NCI-H2029 (cell line): Measurements from ENCODE around the gene HSD17B2.
"Not testable (repeated sequence)": the region's sequence is repeated elsewhere in the genome, so short reads cannot be mapped to it uniquely, and the experiment has no call there.

ENCODE experiments used
- DNase-seq: peaks from one replicate; lab custom pipeline; 2025; lab: John Stamatoyannopoulos, UW

HSD17B2 gene

DNA sequence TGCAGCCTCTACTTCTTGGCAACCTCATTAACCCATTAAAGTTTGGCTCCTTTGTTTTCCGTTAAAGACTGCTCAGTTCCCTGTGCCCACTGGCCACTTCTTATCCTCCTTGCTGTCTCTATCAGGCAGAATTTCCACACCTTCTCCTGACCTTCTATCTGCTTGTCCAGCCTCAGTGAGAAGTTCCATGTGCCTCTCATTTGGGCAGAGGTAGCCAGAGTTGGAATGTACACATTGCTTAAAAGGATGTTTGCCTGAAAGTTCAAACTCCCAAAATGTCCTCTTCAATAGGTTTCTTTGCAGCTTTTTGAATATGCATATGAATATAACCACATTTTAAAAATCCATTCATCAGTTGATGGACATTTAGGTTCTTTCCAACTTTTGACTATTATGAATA, 47.0 kb downstream of the HSD17B2 start:
- DNase-seq: no peak

DNA sequence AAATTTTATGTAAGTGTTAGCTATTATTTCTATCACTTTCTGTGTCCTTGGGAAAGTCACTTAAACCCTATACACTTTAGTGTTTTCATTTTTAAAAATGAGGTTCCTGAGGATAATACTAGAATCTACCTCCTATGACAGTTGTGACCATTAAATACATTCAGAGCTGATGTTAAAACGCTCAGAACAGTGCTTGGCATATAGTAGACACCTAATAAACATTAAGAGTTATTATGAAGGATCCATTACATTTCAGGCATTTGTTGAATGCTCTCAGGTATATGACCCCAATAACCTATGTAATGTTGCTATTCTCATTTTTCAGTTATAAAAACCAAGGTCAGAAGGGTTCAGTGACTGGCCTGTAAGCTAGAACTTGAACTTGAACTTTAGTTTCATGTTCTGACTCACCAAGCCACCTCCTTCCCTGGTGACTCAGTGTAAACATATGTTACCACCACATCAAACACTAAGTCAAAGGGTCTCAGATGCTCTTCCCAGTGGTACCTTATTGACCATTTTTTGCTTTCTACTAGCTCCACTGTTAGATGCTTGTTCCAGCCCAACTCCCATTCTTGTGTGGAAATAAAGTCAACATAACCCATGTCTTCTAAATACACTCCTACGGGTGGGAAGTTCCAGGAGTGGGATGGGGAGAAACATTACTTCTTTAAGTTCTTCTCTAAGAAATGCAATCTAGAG, 47.6 kb downstream of the HSD17B2 start:
- no peak for DNase-seq

DNA sequence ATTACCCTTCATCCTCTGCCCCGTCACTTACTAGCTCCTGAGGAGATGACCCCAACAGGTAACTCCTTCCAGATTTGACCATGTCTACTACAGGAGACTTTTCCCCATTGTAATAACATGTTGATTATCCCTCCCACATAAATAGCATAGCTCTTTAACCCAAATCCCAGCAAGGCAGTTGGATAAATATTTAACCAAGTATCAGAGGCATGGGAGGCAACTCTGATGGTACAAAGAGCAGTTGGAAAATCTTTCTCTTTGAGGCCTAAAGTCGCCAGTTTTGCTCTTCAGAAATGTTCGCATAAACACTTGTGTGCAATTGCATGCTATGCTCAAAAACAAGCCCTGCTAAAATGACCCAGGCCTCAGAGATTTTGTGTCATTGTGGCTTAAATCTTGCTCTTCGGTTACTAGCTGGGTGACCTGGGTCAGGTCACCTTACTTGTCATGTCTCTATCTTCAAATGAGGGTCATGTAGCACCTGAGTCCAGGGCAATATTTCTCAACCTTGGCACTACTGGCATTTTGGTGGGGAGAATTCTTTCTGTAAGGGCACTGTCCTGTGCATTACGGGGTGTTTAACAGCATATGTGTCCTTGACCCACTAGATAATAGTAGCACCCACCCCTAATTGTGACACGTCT, 48.8 kb downstream of the HSD17B2 start:
- no peak for DNase-seq

DNA sequence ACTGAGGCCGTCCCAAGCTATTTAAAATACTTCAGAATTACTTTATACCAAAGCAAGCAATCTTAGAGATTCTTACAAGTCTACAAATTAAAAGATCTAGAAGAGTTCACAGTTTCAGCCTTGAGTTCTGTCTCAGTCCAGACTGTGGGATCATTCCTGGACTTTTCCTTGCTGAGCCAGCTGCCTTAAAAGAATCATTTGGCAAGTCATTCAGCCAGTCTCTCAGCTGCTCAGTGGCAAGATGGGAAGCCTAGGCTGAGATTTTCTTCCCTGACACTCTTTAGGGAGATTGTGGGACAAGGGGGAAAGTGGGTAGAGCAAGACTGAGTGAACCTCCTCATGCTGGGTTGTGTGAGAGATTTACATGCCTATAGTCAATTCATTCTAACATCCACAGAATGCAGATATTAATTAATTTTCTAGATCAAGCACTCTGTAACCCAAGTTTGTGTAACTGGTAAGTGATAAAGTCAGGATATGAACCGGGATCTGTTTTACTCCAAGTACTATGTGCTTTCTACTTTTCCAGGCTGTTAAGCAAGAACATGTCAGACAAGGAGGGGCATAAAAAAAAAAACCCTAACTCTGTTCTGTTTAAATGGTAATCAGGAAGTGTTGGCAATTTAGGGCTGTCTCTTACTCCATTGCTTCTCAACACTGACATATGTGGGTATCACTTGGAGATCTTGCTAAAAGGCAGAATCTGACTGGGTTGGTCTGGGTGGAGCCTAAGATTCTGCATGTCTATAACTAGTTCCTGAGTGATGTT, 50.1 kb downstream of the HSD17B2 start:
- no peak for DNase-seq

DNA sequence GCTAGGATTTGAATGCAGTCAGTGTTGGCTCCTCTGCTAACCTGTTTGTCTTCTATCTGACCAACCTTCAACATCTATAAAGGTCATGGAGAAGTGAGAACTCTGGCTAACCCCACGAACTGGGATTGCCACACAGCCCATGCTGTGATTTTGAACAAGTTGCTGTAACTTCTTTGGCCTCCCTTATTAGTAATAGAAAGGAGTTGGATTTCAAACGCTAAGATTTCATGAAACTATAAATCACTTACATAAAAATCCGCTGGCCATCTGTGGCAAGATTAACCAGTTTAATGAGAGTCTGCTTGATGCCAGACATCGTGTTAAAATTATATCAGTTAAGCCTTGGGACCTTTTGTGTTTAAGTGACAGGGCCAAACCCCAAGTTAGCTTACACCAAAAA, 53.4 kb downstream of the HSD17B2 start:
- DNase-seq: no peak

DNA sequence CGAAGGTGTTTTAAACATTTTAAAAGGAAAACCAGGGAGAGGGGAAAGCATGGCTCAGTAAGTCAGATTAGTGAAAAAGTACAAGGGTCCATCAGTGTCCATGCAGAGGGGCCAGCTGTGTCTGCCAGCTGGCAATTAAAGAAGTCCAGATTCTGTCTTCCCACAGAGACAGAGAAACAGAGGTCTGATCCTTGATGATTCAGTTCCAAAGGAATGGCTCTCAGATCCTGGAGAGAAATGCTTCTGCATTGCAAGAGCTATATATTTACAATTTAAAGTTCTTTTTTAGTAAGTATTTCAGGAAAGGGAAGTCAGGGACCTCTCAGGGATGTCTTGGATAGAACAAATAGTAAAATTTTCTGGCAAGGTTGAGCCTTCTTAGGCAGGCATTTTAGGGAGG, 56.2 kb downstream of the HSD17B2 start:
- no peak for DNase-seq

DNA sequence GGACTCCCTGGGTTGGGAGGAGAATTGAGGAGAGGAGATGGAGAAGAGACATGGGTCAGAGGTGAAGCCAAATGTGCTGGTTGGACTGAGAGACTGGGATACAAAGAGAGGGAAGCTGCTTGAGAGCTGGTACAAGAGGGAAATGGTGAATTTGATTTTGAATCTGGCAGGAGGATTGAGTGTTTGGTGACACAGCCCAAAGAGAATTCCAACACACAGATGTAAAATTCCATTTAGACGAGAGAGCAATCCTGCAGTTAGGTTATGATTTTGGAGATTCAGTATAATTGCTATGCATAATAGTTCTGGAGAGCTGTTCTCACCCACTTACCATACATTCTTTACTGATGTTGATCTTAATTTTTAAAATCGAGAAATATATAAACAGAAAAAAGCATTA, 57.7 kb downstream of the HSD17B2 start:
- DNase-seq: no peak

DNA sequence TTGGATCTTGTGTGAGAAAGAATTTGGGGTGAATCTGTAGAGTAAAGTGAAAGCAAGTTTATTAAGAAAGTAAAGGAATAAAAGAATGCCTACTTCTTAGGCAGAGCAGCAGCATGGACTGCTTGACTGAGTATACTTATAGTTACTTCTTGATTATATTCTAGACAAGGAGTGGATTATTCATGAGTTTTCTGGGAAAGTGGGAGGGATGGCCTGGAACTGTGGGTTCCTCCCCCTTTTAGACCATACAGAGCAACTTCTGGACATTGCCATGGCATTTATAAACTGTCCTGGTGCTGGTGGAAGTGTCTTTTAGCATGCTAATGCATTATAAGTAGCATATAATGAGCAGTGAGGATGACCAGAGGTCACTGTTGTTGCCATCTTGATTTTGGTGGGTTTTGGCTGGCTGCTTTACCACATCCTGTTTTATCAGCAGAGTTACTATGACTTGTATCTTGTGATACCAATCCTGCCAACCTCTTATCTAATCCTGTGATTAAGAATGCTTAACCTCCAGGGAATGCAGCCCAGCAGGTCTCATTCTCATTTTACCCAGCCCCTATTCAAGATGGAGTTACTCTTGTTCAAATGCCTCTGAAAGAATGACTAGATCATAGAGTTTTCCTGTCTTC, 58.7 kb downstream of the HSD17B2 start:
- no peak for DNase-seq

DNA sequence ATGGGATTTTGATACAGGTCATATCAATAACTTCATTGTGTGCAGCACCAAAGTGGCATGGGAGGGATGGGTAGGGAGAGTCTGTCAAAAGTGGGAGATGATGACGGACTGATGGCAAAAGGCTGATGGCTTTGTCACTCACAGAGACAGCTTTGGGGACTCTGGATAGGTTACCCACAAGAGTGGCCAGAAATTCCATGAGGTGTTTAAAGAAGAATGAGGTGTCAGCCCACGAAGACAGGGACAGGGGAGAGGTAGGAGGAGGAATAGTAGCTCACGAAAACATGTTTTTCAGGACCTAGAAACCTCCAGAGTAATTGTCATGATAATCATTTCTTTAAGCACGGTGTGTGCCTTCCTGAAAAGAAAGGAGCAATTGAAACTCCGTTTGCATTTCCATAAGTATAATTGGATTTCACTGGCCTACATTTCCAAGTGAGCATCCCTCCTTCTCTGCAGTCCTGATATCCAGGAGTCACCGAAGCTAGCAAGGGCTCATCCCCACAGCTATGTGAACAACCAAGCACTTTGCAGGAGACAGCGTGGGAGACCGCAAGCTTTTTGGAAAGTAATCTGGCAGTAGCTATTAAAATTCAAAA, 60.0 kb downstream of the HSD17B2 start:
- DNase-seq: no peak

DNA sequence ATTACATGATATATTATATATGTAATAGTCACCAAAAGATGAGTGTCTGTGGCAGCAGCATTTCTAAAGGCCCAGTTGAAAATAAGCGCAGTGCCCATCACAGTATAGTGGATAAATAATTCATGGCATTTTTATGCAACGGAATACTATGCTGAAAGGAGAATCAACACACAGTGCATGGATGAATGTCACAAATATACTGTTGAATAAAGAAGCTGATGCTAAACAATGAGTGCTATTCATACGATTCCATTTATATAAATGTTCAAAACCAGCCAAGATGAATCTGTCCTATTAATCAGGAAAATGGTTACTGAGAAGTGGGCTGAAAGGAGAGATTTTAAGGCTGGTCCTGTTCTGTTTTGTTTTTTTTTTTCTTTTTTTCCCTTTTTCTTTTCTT, 61.6 kb downstream of the HSD17B2 start:
- no peak for DNase-seq

DNA sequence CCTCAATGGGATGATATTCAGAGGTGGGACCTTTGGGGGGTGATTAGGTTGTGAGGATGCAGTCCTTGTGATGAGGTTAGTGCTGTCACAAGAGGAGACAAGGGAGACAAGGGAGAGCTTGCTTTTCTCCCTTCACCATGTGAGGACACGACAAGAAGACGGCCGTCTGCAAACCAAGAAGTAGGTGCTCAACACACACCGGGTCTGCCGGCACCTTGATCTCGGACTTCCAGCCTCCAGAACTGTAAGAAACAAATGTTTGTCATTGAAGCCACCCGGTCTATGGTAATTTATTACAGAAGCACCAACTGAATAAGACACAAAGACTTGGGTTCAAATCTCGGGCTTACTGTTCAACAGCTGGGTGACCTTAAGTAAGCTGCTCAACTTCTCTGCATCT, 70.1 kb downstream of the HSD17B2 start:
- DNase-seq: no peak

DNA sequence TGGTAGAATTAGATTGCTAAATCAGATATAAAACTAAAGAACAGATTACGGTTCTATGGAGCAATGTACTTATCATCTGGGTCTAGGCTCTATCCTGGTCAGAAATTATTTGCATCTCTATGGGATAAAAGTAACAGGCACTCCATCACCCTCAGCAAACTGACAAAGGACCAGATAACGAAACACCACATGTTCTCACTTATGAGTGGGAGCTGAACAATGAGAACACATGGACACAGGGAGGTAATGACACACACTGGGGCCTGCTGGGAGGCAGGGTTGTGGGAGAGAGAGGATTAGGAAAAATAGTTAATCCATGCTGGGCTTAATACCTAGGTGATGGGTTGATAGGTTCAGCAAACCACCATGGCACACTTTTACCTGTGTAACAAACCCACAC, 73.0 kb downstream of the HSD17B2 start:
- DNase-seq: no peak

DNA sequence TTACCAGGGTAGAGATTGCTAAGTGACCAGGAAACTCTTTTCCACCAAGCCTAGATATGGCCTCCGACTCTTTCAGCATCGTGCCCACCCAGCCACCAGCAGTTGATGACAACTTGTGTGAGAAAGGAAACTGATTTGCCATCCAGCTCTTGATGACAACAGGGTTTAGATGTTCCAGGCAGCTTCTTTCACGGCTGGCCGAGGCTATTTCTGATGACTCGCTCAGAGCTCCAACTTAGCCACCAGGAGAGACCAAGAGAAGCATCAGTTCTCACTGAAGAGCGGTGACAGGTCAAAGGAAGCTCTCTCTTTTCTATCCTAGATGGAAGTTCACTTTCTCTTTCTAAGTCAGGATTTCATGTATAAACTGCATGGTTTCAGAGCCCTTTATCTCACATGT, 73.7 kb downstream of the HSD17B2 start:
- no peak for DNase-seq

DNA sequence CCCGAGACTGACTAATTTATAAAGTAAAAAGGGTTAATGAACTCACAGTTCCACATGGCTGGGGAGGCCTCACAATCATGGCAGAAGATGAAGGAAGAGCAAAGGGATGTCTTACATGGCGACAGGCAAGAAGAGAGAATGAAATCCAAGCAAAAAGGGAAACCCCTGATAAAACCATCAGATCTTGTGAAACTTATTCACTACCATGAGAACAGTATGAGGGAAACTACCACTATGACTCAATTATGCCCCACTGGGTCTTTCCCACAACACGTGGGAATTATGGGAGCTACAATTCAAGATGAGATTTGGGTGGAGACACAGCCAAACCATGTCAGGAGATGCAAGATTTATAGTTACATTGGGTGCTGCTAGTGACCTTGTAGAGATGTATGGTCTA, 74.2 kb downstream of the HSD17B2 start:
- not testable (repeated sequence) for DNase-seq

DNA sequence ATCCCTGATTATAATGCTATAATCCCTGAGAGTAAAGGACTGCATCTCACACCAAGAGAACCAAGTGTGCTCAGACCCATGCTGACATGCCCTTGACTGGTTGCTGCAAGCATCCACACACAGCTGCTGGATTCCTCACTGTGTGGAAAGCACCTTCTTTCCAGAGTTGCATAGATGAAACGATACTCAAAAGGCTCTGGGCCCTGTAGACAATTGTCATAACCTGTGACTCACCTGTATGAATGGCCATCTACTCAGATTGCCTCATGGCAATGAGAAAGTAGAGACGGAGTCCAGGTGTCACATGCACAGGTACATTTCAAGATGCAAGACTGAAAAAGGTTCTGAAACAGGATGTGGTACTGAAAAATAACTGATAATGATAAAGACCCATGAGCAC, 76.9 kb downstream of the HSD17B2 start:
- DNase-seq: no peak

DNA sequence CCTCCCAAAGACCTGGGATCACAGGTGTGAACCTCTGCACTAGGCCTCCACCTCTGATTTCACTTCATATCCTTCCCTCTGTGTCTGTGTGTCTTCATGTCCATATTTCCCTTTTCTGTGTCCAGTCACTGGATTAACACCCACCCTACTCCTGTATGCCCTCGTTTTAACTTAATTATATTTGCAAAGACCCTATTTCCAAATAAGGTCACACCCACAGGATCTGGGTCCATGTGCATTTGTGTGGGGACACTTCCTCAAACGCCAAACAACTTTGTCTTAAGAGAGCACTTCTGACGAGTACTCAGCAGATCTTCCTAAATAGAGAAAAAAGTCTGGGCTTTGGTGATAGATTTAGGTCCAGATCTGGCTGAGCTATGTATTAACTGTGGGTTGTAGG, 78.7 kb downstream of the HSD17B2 start:
- no peak for DNase-seq

DNA sequence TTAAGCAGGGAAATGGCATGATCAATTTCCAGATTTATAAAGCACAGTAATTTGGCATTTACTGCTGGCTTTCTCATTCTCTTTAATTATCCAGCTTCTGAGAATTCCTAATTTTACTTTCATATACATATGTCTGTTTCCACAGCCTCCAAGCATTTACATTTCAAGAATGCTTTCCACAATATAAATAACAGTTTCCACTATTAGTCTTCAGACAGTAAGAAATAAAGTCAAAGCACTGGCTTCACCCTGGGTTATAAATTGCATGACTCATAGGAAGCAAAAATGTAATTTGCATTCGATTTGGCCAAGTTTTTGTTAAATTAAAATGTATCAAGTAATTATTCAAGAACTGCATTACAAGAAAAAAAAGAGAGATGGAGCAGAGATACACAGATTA, 81.5 kb downstream of the HSD17B2 start:
- DNase-seq: no peak

DNA sequence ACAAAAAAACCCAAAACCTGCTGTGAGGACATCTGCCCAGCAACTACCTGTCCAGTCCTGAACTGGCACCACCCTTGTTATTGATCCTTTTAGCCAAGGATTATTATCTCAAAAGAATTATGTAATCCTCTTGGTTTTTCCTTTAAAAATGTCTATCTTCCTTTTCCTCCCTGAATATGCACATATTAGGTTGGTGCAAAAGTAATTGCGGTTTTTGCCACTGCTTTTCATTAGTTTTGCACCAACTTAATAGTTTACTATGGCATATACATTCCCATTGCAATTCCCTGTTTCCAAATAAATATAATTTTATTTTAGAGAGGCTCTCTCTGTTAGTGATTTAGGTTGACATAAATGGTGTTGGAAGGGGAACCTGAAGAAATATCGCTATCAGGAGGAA, 83.7 kb downstream of the HSD17B2 start:
- DNase-seq: no peak

DNA sequence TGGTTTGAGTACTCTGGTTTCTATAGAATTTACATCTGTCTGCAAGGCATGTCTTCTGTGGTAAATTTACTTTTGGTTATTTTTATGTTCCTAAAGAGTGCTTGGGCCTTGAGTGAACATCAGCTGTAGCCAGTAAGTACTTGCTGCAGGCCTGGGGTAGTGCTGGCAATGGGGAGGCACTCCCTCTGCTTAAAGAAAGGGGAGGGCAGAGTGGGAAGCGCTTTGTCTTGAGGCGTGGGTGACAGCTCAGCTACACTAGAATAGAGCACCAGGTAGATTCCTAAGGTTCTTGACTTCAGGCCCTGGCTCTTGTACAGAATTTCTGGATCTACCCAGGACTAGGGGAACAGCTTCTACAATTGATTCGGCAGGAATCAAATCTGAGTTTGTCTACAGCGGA, 84.4 kb downstream of the HSD17B2 start:
- DNase-seq: no peak

DNA sequence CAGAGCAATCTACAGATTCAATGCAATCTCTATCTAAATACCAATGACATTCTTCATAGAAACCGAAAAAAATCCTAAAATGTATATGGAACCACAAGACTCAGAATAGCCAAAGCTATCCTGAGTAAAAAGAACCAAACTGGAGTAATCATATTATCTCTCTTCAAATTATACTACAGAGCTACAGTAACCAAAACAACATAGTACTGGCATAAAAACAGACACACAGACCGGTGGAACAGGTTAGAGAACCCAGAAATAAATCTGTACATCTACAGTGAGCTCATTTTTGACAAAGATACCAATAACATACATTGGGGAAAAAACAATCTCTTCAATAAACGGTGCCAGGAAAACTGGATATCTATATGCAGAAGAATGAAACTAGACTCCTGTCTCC, 89.6 kb downstream of the HSD17B2 start:
- no peak for DNase-seq

DNA sequence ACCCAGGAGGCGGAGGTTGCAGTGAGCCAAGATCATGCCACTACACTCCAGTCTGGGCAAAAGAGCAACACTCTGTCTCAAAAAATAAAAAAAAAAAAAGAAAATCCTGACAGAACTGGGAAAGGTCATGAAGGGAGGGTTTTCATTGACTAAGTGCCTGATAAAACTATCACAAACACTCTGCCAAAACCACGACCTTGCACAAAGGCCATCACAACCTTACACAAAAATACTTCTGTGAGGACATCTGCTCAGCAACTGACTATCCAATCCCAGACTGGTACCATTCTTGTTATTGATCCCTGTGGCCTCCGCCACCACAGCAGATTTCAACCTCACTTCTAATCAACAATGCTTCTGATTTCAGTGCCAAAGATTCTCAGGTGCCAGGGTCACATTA, 94.8 kb downstream of the HSD17B2 start:
- DNase-seq: no peak

DNA sequence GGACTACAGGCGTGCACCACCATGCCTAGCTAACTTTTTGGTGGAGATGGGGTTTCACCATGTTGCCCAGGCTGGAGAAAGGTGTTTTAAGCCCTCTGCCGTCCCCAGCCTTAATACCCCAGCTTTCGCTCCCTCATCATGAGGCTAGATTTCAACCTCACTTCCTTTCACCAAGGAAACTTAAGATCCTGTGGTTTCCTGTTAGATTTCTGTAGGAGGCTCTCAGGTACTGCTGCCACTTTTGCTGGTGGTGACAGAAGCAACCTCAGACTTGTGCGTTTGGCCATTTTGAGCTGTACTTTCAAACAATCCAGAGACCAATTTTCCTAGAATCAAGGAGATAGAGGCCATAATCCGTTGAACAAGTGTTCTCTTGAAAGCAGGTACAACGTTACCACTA, 98.7 kb downstream of the HSD17B2 start:
- DNase-seq: no peak

DNA sequence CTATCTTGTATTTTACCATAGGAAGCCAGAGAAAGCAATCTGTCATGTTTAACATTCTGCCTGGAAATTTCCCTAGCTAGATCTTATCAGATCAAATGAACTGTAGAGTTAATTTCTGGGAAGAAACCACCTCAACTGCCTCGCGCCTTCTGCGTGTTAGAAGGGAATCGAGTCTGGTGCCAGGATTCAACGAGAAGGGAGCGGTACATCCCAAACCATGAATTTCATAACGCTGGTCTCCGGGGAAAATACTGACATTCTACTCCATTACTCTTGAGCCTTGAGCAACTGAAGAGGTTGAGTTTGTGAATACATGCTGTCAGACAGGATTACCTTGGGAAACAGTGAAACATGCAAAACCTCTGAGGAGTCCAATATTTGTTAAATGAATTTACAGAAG, 99.8 kb downstream of the HSD17B2 start:
- DNase-seq: no peak
